Activated T-cell treated with anti-CD3 and anti-CD28 coated beads, Interleukin-2, amount 50 U/mL, for 24 hours (primary cell): ENCODE results near the gene RPL39L.

Experiments used
- DNase-seq: peaks from one replicate; pipeline ENCODE4 v3.0.0-alpha.2; 2020
- H3K27ac Mint-ChIP-seq: 2 replicates; pipeline ENCODE4 v1.8.0; 2020; ENCODE audit warnings: mild to moderate bottlenecking, mixed read lengths
- H3K27me3 Mint-ChIP-seq: 2 replicates; pipeline ENCODE4 v1.8.0; 2020; ENCODE audit warnings: mixed read lengths
- H3K36me3 Mint-ChIP-seq: 2 replicates; pipeline ENCODE4 v1.8.0; 2020; ENCODE audit warnings: low read depth, mixed read lengths
- H3K4me1 Mint-ChIP-seq: 2 replicates; pipeline ENCODE4 v1.8.0; 2020; ENCODE audit warnings: low read depth, mixed read lengths
- H3K4me3 Mint-ChIP-seq: 2 replicates; pipeline ENCODE4 v1.8.0; 2020; ENCODE audit warnings: mild to moderate bottlenecking, moderate library complexity, mixed read lengths
- H3K9me3 Mint-ChIP-seq: 2 replicates; pipeline ENCODE4 v1.8.0; 2020; ENCODE audit warnings: mixed read lengths

Gene RPL39L

GRCh38 chr3:187125319-187126031, 13.8 kb downstream of the RPL39L start:
- Mint-ChIP-seq H3K4me3 (no peak overlapping the region), H3K4me1 (peaks cover 20% of the 10 kb centered on the region), H3K27ac (no peak overlapping the region), H3K36me3 (peaks cover 18% of the 10 kb centered on the region), H3K27me3 (no peaks in the 10 kb centered on the region), H3K9me3 (peaks cover 20% of the 10 kb centered on the region)
- DNase-seq = no peak

DNA sequence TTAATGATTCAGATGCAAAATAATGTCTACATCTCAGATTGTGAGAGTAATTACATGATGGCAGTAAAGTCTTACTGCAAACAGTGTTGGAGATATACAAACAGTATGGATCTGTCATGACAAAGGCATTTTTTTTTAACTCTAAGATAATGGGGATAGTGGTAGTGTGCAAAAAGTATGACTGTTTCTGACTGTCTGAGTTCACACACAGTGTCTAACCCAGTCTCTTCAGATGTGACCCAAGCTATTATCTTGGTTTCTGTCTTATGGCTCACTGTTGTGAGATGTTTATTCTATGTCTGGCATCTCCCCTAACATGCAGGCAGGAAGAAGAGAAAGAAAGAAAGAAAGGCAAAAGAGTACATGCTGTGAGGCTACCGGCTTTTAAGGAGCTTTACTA, 17.0 kb downstream of the RPL39L start:
- Mint-ChIP-seq H3K27ac (no peak overlapping the region), H3K27me3 (no peaks in the 10 kb centered on the region), H3K4me1 (peaks cover 2% of the 10 kb centered on the region), H3K36me3 (peaks cover 2% of the 10 kb centered on the region), H3K4me3 (no peak overlapping the region), H3K9me3 (no peaks in the 10 kb centered on the region)
- DNase-seq = no peak

- no peak for DNase-seq
- Mint-ChIP-seq H3K27ac (no peak overlapping the region), H3K36me3 (no peaks in the 10 kb centered on the region), H3K4me1 (no peaks in the 10 kb centered on the region), H3K27me3 (no peaks in the 10 kb centered on the region), H3K4me3 (no peak overlapping the region), H3K9me3 (no peaks in the 10 kb centered on the region)
Measured at GRCh38 chr3:187120326-187120725, 19.0 kb downstream of the RPL39L start.

- no peaks in the 10 kb centered on the region for H3K9me3 Mint-ChIP-seq
- H3K4me3 Mint-ChIP-seq = no peak overlapping the region
- H3K4me1 Mint-ChIP-seq = peaks cover 8% of the 10 kb centered on the region
- H3K36me3 Mint-ChIP-seq = no peaks in the 10 kb centered on the region
- no peaks in the 10 kb centered on the region for H3K27me3 Mint-ChIP-seq
- no peak for DNase-seq
- no peak overlapping the region for H3K27ac Mint-ChIP-seq
Measured at GRCh38 chr3:187114511-187114910, 24.8 kb downstream of the RPL39L start.

- no peaks in the 10 kb centered on the region for H3K36me3 Mint-ChIP-seq
- no peak overlapping the region for H3K4me3 Mint-ChIP-seq
- H3K9me3 Mint-ChIP-seq = no peaks in the 10 kb centered on the region
- no peaks in the 10 kb centered on the region for H3K27me3 Mint-ChIP-seq
- peaks cover 8% of the 10 kb centered on the region for H3K4me1 Mint-ChIP-seq
- DNase-seq = no peak
- no peak overlapping the region for H3K27ac Mint-ChIP-seq
Measured at GRCh38 chr3:187112934-187113793, 26.1 kb downstream of the RPL39L start.

GRCh38 chr3:187110156-187110555, 29.1 kb downstream of the RPL39L start:
- no peak for DNase-seq
- Mint-ChIP-seq H3K9me3 (no peaks in the 10 kb centered on the region), H3K27me3 (no peaks in the 10 kb centered on the region), H3K4me3 (no peak overlapping the region), H3K4me1 (peaks cover 8% of the 10 kb centered on the region), H3K27ac (no peak overlapping the region), H3K36me3 (no peaks in the 10 kb centered on the region)

DNA sequence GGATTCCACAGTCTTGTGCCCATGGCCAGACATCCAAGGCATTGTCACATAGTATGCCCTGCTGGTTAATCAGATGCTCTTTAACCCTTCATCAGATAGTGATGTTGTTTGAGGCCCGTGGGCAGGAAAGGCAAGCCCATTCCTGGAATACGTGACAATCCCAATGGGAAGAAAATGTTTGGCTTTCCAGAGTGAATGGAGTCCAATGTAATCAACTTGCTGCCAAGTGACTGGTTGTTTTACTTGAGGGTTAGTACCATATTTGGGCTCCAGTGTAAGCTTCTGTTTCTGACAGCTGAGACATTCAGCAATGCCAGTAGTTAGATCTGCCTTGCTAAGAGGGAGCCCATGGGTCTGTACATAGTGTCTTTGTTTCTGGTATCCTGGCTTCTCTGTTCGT, 31.3 kb downstream of the RPL39L start:
- Mint-ChIP-seq H3K27ac (no peak overlapping the region), H3K4me1 (peaks cover 8% of the 10 kb centered on the region), H3K9me3 (no peaks in the 10 kb centered on the region), H3K4me3 (no peak overlapping the region), H3K27me3 (no peaks in the 10 kb centered on the region), H3K36me3 (no peaks in the 10 kb centered on the region)
- no peak for DNase-seq

GRCh38 chr3:187105700-187106099, 33.6 kb downstream of the RPL39L start:
- Mint-ChIP-seq H3K4me1 (peaks cover 20% of the 10 kb centered on the region), H3K9me3 (no peaks in the 10 kb centered on the region), H3K27ac (no peak overlapping the region), H3K36me3 (no peaks in the 10 kb centered on the region), H3K27me3 (no peaks in the 10 kb centered on the region), H3K4me3 (no peak overlapping the region)
- no peak for DNase-seq

GRCh38 chr3:187104933-187105332, 34.4 kb downstream of the RPL39L start:
- H3K9me3 Mint-ChIP-seq = no peaks in the 10 kb centered on the region
- no peaks in the 10 kb centered on the region for H3K36me3 Mint-ChIP-seq
- no peak overlapping the region for H3K4me3 Mint-ChIP-seq
- peaks cover 20% of the 10 kb centered on the region for H3K4me1 Mint-ChIP-seq
- DNase-seq = no peak
- H3K27me3 Mint-ChIP-seq = no peaks in the 10 kb centered on the region
- H3K27ac Mint-ChIP-seq = no peak overlapping the region

DNA sequence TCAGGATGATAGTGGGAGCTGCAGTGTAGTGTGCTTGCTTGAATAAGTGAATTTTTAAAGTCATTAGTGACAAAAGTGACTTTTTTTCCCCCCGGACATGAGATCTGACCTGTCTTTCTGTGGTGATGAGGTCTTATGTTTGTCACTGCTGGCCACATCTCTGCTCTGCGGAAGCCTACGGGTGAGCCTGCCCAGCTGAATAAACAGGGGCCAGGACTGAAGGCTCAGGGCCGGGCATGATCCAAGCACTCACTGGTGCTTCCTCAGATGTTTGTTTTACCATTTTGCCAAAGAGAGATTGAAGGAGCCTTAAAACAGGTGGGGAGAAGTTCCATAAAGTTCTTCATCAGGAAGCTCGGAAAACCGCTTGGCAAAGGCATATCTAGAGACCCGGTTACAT, 35.0 kb downstream of the RPL39L start:
- Mint-ChIP-seq H3K27ac (no peak overlapping the region), H3K4me1 (peaks cover 20% of the 10 kb centered on the region), H3K36me3 (no peaks in the 10 kb centered on the region), H3K9me3 (peaks cover 2% of the 10 kb centered on the region), H3K27me3 (no peaks in the 10 kb centered on the region), H3K4me3 (no peak overlapping the region)
- DNase-seq = no peak

GRCh38 chr3:187103251-187103650, 36.0 kb downstream of the RPL39L start:
- no peaks in the 10 kb centered on the region for H3K27me3 Mint-ChIP-seq
- no peaks in the 10 kb centered on the region for H3K36me3 Mint-ChIP-seq
- no peak for DNase-seq
- no peak overlapping the region for H3K4me3 Mint-ChIP-seq
- peaks cover 26% of the 10 kb centered on the region for H3K4me1 Mint-ChIP-seq
- peaks cover 2% of the 10 kb centered on the region for H3K9me3 Mint-ChIP-seq
- no peak overlapping the region for H3K27ac Mint-ChIP-seq

- peaks cover 6% of the 10 kb centered on the region for H3K9me3 Mint-ChIP-seq
- no peaks in the 10 kb centered on the region for H3K36me3 Mint-ChIP-seq
- H3K27me3 Mint-ChIP-seq = no peaks in the 10 kb centered on the region
- peak overlapping the region; percentile 73 for H3K27ac Mint-ChIP-seq
- H3K4me1 Mint-ChIP-seq = peaks cover 32% of the 10 kb centered on the region
- H3K4me3 Mint-ChIP-seq = peak overlapping the region; percentile 30
- DNase-seq = no peak
Measured at GRCh38 chr3:187102073-187102634, 37.1 kb downstream of the RPL39L start.

DNA sequence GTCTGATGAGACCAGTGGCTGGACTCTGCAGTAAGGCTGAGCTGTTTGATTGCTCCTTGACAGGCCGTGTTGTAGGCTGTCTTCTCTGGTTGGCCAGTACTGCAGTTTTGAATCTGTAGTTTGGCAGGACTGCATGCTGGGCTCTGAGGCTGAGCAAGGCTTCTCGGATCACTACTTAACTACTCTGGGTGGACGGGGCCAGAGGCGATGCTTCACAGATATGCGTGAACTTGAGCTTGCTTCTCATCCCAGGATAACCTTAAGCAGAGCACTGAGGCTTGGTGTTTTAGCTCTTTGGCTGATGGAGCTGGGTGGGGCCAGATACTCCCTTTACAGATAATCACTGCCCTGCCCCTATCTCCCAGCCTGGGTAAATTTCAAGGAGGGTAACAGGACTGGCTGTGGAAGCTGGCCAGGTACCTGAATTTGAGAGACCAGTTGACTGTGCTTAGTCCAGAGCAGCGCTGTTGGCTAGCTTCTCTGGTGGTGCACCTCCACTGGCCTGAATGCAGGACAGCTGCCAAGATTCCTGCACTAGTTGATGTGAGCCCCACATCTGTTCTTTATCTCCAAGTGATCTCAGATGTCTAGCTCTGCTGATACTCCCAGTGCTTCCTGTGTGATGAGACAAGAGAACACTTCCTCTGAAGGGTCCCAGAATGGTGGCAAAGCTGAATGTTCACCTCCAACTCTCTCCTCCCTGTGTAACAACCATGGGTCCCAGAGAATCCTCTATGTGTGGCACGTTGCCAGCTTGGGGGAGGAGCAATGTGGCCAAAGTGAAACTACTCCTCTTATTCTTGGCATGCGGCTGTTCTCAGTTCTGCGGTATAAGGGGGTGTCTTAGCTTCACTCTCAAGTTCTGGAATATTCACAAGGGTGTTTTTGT, 37.9 kb downstream of the RPL39L start:
- Mint-ChIP-seq H3K9me3 (peaks cover 6% of the 10 kb centered on the region), H3K27ac (peak overlapping the region; percentile 73), H3K4me3 (peak overlapping the region; percentile 30), H3K4me1 (peaks cover 36% of the 10 kb centered on the region), H3K27me3 (no peaks in the 10 kb centered on the region), H3K36me3 (no peaks in the 10 kb centered on the region)
- peak; percentile 63 for DNase-seq

GRCh38 chr3:187098923-187099512, 40.3 kb downstream of the RPL39L start:
- H3K27ac Mint-ChIP-seq = no peak overlapping the region
- no peak for DNase-seq
- H3K4me3 Mint-ChIP-seq = no peak overlapping the region
- no peaks in the 10 kb centered on the region for H3K36me3 Mint-ChIP-seq
- peaks cover 10% of the 10 kb centered on the region for H3K9me3 Mint-ChIP-seq
- H3K4me1 Mint-ChIP-seq = peaks cover 33% of the 10 kb centered on the region
- no peaks in the 10 kb centered on the region for H3K27me3 Mint-ChIP-seq
